Stimulated activated CD4-positive, alpha-beta T cell treated with anti-CD3 and anti-CD28 coated beads, TNF-alpha, amount 100 ng/mL, for 24 hours (primary cell): ENCODE results near the gene RHBG.
"Not testable (repeated sequence)": the region's sequence is repeated elsewhere in the genome, so short reads cannot be mapped to it uniquely, and the experiment has no call there.

Experiments used
- DNase-seq, 3 experiments: peaks; one replicate each; pipeline ENCODE4 v3.0.0-alpha.2; 2020; ENCODE audit warnings: low read depth in 3 of 3

RHBG gene

DNA sequence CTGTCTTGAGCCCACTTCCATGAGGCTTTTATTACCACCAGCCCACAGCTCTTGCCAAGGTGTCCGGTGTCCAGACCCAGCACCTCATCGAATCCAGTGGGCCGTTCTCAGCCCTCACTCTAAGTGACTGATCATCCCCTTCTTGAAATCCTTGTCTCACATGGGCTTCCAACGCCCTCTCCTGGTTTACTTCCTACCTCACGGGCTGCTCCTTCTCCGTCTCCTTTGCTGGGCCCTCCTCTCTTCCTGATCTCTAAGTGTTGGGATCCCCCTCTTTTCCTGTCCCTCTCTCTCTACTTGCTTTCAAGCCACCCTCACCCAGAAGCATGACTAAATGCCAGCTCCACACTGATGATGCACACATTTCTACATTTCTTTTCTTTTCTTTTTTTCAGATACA lies 9.0 kb upstream of the RHBG start:
- no peak for DNase-seq

DNA sequence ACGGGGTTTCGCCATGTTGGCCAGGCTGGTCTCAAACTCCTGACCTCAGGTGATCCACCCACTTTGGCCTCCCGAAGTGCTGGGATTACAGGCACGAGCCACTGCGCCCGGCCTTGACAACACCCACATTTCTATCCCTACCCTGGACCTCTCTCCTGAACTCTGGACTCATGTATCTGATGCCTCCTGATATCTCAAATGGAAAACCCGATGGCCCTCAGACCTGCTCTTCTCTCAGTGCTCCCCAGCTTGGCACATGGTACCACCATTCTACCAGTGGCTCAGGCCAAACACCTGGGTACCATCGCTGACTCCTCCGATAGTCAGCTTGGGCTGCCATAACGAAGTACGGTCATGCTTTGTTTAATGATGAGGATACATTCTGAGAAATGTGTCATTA lies 8.5 kb upstream of the RHBG start:
- DNase-seq, result no peak

DNA sequence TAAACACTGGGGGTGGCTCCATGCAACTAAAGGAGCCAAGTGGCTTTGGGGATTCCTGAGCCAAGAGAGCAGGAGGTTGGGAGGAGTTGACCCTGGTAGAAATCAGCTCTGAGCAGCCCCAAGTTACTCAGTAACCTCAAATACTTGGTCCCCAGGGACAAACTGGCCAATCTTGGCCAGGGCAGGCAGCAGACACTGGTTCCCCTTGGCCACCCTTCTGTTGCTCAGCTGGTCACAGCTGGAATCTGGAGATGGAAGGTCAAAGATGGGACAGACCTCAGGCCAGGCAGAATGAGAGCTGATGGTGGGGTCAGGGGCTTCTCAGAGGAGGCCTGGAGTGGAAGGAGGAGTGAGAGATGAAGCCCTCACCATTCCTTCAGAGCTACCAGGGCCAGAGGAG lies 3.3 kb upstream of the RHBG start:
- DNase-seq, result no peak

DNA sequence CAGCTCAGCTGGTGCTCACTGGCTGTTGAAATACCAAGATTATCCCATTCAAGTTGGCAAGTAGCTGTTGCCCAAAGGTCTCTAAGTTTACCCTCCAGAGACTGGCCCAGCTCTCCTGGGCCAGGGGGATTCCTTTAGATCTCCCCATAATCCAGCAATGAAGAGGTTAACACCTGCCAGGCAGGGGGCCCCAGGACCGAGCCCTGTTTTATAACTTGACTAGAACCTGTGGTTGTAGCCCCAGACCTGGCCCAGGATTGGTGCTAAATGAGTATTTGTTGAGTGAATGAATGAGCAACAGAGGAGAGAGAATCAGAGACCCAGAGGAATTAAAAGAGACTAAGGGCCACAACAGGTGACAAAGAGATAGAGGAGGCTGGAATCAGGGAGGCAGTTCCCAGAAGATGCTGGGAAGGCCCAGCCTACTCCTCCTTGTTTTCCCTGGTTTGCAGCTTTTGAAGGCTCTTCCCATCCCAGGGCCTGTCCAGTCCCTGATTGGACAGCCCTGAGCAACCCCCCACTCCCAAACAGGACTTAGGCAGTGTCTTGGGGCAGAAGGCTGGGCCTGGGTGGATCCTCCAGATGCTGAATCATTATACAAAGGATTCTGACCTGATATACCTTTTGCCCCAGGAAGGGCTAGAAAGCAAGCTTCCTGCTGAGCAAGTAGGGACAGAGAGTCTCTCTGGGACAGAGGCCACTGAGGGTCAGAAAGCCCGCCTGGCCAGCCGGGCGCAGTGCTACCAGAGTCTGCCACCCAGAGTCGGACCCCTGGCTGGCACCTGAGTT lies 2.4 kb upstream of the RHBG start:
- DNase-seq, result no peak

DNA sequence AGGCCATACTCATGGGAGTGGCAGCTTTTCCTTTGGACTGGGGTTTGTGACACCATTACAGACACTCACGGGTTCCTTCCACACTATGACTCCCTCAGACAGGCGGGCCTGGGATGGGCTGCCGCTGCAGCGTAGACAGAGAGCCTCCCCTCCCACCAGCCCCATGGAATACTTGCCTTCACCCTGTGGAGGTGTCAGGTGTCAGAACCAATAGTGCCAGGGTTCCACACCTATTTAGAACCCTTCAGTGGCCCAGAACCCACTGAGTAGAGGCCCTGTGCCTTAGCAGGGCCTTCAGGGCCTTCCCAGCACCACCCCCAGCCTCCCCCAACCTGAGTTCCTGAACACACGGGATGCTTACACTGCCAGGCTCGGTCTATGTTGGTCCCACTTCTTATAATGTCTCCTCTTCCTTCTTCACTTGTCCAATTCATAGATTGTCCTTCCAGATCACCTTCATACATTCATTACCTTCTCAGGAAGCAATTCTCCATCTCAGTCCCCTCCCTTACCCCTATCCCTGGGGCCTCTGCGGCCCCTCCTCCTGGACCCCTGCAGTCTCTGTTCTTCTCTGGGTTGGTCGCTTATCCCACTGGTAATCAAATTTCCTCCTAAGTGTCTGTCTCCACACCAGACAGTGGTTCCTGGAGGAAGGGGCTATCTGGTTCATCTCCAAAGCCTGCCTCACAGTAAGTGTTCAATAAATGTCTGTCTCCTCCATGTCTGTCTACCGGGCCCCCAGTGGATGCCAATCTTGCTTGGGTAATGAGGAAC lies 1.4 kb upstream of the RHBG start:
- DNase-seq, result no peak

DNA sequence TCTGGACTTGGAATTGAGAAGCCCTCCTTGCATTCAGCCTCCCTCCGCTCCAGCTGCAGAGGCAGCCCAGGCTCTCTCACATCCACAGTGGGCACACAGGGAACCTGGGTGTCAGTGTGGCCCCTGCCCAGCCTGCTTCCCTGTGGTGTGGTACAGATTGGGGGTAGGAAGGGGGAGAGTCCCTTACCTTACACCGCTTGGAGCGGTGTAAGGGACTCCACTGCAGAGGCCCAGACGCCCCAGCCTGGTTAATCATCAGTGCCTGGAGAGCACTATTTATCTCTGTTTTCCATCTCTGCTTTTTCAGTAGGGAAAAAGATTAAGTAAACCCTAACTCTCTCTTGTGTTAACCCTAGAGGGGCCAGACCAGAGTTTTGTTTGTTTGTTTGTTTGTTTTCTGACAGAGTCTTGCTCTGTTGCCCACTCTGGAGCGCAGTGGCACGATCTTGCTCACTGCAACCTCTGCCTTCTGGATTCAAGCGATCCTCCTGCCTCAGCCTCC lies 803 bp upstream of the RHBG start:
- DNase-seq, result no peak

DNA sequence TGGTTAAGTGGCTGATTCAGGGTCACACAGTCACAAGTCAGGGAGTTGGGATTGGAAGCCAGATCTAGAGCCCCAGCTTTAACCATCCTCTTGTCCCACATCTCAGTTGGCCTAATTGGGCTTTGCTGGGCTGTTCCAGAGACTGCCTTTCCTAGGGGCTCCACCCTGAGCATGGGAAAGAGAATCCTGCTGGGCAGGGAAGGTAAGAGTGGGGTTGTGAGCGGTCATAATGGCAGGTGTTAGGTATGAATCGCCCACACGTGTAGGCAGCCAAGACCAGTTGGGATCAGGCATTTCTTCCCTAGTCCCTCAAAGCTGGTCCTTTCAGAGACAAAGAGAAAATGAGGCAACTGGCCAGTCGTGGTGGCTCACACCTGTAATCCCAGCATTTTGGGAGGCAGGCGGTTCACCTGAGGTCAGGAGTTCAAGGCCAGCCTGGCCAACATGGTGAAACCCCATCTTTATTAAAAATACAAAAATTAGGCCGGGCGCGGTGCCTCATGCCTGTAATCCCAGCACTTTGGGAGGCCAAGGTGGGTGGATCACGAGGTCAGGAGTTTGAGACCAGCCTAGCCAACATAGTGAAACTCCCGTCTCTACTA lies 775 bp downstream of the RHBG start:
- not testable (repeated sequence) for DNase-seq

DNA sequence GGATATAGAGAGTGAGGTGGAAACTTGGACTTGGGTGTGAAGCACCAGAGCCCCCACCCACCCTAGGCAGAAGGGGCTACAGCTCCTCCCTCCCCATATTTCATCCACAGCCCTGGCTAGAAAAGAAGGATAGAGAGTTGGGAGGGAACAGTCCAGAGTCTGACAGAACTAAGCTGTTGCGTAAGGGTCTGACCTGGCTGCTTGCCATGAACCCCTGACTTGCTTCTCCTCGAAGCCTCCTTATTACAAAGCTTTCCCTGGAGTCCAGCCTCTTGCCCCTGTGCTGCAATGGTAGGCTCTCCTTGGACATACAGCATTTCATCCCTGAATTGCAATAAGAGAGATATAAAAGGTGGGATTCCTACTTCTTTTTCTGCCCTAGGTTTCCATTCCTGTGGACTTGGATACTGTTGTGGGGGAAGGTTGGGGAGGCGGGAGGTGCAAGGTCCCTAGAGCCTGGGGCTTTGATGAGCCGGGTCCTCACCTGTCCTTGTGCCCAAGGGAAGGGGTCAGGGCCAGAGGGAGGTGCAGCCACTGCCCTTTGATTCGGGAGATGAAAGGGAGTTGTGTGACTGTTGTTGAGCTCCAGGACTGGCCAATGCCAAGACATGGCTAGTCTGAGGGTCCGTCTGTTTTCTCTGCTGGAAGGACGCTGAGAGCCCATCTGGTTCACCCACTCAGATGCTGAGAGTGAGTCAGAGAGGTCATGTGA lies 2.7 kb downstream of the RHBG start:
- no peak for DNase-seq

DNA sequence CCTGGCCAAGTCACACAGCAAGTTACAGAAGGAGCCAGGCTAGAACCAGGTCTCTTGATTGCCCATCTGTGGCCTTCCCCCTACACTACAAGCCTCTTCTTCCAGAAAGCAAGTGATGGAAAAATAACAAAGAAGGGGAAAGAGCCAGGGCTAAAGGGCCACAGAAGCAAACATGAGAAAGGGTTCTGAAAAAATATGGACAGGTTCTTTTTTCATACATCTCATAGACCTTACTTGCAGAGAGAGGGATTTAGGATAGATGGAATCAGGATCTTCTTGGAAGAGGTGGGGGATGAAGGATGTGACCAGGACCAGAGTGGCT lies 3.2 kb downstream of the RHBG start:
- DNase-seq, result no peak

DNA sequence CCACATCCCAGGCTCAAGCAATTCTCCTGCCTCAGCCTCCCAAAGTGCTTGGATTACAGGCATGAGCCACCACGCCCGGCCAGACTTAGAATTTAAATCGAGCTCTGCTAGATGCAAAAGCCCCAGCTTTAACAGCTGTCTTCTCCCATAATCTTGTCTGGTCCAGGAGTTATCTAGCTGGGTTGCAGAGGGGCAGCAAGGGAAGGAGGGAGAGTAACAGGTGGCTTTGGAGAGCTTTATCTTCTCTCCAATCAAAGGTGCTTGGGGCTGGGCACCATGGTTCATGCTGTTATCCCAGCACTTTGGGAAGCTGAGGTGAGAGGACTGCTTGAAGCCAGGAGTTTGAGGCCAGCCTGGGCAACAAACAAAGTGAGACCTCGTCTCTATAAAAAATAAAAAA lies 3.9 kb downstream of the RHBG start:
- no peak for DNase-seq

DNA sequence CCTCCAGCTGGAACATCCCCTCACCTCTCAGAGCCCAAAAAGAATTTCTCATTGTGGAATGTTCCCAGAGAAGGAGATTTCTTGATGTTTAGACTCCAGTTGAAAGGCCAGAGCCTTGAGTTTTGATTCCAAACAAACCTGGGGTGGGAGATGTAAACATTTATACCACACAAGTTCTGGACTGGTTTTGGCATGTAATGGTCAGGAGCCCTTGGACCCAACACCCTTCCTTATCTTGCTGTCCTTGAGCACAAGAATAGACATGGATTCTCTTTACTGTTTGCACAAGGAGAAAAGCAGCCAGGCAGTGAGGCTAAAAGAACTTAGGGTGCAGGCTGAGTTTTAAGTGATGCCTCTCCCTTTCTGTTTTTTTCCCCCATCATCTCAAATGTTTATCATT lies 4.5 kb downstream of the RHBG start:
- DNase-seq, result no peak

DNA sequence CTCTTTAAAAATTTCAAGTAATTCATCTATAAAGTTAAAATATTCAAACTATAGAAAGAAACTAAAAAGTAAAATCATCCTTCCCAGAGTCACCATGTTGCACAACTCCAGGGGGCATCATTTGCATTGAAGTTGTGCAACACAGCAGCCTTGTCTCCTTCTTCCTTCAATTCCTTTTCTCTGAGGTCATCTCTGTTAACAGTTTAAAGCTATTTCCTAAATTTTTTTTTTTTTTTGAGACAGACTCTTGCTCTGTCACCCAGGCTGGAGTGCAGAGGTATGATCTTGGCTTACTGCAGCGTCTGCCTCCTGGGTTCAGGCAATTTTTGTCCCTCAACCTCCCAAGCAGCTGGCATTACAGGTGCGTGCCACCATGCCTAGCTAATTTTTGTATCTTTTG lies 7.1 kb downstream of the RHBG start:
- DNase-seq, result no peak

DNA sequence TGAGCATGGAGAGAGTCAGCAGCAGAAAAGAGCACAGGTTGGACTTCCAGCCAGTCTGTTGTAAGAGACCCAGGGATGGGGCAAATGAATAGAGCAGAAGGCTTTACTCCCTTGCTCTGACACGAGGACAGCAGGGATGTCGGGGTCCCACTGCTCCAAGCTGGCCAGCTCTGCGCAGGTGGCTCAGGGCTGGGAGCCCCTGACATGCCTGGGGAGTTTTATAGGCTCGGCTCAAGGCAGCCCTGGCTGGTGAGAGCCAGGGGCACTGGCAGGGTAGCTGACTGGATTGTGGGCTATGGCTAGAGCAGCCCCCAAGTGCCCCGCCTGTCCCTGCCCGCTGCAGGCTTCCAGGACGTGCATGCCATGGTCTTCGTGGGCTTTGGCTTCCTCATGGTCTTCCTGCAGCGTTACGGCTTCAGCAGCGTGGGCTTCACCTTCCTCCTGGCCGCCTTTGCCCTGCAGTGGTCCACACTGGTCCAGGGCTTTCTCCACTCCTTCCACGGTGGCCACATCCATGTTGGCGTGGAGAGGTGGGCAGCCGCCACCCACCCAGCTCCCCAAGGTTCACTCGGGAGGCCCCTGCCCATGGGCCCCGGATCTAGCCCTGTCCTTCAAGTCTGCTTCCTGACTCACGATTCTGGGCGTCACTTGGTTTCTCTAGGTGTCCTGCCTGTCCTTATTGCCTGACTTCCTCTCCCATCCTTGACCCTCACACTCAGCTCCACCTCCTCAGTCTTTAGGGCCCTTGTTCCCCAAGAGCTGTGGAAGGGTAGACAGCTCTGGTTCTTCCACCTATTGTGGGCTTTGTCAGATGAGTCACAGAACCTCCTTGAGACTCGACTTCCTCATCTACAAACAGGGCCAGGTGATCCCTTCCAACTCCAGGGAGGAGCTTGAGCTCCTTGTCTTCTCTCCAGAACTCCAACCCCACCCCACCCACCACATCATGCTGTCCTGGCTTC lies 8.2 kb downstream of the RHBG start:
- DNase-seq, result no peak

DNA sequence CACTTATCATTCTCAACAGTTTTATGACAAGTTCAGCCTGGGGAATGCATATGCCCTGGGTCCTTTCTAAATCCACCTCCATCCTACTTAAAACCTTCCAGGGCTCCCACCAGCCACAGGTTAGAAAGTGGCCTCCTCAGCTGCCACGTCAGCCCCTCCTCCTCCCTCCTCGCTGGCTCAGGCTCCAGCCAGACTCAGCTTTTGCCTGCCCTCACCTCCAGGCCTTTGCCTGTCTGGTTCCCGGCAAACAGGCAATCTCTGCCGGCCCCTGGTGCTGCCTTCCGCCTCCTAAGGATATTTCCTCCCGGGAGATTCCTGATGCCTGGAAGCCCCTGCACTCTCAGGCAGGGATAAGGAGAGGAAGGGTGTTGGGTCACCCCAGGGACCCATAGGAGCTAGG lies 9.5 kb downstream of the RHBG start:
- DNase-seq, result no peak

DNA sequence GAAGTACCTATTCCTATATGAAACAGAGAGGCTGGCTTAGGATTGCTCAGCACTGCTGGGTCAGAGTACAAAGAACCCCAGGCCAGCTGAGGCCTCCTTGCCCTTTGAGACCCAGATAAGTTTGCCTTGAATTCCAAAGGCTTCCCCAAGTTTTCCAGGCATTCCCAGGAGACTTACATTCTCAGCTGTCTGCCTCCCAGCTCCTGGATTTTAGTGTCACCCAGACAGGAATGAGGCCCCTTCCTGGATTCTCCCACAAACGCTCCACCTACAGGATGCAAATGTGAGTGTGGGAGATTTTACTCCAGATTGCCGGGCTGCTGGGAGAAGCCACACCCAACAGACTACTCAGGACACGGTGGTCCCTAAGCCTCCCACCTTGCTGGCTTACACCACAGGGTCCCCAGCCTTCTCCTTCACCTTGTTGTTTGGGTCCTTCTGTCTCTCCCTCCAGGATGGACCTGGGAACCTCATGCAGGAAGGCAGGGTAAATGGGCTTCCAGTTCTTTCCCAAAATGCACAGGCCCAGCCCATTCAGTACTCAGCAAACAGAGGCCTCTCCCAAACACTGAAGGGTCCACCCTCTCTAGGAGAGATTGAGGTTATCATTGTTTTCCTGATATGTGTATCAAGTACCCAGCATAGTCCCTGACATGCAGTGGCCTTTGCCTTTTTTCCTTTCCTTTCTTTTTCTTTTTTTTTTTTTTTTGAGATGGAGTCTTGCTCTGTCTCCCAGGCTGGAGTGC lies 10.6 kb downstream of the RHBG start:
- no peak for DNase-seq

DNA sequence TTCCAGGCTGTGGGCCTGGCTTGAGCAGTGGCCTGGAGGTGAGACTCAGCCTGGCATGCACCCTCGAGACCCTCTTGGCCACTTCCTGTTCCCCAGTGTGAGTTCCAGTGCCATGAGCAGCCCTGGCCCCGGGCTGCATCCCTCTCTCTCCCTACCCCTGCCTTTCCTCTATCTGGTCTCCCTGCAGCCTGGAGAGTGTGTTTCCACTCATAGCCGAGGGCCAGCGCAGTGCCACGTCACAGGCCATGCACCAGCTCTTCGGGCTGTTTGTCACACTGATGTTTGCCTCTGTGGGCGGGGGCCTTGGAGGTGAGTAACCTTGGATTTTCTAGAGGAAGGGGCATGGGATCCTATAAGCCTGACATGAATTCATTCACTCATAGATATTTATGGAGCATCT lies 13.6 kb downstream of the RHBG start:
- DNase-seq, result no peak

DNA sequence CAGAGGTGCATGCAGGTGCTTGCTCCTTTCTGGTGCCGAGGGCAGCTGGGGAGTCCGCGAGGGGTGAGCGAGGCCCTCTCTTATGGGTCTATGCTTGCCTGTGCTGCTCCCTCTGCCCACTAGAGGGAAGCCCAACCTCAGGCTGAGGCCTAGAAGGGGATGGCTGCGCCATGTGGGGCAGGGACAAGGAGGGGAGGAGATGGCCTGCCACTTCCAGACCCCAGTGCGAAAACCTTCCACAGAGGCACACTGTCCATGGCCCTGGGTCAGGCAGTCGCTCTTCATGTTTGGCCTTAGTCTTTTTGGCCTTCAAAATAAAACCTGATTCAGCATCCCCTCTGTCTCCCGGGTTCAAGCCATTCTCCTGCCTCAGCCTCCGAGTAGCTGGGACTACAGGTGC lies 14.0 kb downstream of the RHBG start:
- DNase-seq, result peak; percentile 40 to 69 (median 42)

DNA sequence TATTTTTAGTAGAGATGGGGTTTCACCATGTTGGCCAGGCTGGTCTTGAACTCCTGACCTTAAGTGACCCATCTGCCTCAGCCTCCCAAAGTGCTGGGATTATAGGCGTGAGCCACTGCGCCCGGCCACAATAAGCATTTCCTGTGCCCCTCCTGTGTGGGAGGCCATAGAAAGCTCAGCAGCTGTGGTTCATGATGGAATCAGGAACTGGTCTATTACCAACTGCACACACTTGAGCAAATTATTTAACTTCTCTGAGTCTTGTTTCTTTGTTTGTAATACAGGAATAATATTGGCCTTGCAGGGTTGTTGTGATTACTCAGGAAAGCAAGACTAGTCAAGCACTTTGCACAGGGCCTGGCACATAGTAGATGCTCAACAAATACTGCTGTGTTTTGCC lies 15.0 kb downstream of the RHBG start:
- DNase-seq, result no peak

DNA sequence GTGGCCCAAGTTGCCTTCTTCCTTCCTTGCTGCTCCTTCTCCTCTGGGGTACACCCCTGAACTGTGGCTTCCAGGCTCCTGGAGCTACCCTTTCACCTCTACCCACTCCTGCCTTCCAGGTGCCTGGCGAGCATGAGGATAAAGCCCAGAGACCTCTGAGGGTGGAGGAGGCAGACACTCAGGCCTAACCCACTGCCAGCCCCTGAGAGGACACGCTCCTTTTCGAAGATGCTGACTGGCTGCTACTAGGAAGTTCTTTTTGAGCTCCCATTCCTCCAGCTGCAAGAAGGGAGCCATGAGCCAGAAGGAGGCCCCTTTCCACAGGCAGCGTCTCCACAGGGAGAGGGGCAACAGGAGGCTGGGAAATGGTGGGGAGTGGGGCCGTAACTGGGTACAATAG lies 15.6 kb downstream of the RHBG start:
- DNase-seq, result no peak

DNA sequence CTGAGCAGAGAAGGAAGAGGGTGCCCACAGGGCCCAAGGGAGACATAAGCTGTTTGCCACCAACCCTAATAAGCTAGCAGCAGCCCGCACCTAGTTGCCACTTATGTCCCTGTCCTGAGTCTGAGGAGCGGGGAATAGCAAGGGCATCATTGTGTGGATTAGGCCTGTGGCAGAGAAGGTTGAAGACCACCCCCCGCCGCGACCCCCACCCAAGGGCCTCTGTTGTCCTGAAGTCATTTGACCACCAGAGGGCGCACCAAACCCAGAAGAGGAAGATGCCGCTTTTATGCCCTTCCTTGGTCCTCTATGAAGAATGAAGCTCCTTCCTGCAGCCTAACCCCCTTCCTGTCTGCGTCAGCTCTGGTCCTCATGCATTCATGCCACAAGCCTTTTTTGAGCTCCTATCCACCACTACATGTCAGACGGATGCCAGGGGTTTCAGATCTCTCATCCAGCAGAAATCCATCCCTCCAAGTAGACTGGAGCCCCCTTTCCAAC lies 16.6 kb downstream of the RHBG start:
- peak; percentile 56 to 65 (median 64) for DNase-seq
